Activated T-cell treated with anti-CD3 and anti-CD28 coated beads, Interleukin-2, amount 50 U/mL, for 24 hours (primary cell): ENCODE measurements around the gene PDE9A.

Source experiments
- DNase-seq: peaks from one replicate; pipeline ENCODE4 v3.0.0-alpha.2; 2020
- H3K27ac Mint-ChIP-seq: 2 replicates; pipeline ENCODE4 v1.8.0; 2020; ENCODE audit warnings: mild to moderate bottlenecking, mixed read lengths
- H3K27me3 Mint-ChIP-seq: 2 replicates; pipeline ENCODE4 v1.8.0; 2020; ENCODE audit warnings: mixed read lengths
- H3K36me3 Mint-ChIP-seq: 2 replicates; pipeline ENCODE4 v1.8.0; 2020; ENCODE audit warnings: low read depth, mixed read lengths
- H3K4me1 Mint-ChIP-seq: 2 replicates; pipeline ENCODE4 v1.8.0; 2020; ENCODE audit warnings: low read depth, mixed read lengths
- H3K4me3 Mint-ChIP-seq: 2 replicates; pipeline ENCODE4 v1.8.0; 2020; ENCODE audit warnings: mild to moderate bottlenecking, moderate library complexity, mixed read lengths
- H3K9me3 Mint-ChIP-seq: 2 replicates; pipeline ENCODE4 v1.8.0; 2020; ENCODE audit warnings: mixed read lengths

The PDE9A gene

GRCh38 chr21:42665026-42665425, 11.6 kb downstream of the PDE9A start:
- Mint-ChIP-seq H3K9me3 (no peaks in the 10 kb centered on the region), H3K27me3 (no peaks in the 10 kb centered on the region), H3K4me3 (no peak overlapping the region), H3K36me3 (no peaks in the 10 kb centered on the region), H3K27ac (no peak overlapping the region), H3K4me1 (no peaks in the 10 kb centered on the region)
- no peak for DNase-seq

- Mint-ChIP-seq H3K9me3 (no peaks in the 10 kb centered on the region), H3K27me3 (no peaks in the 10 kb centered on the region), H3K4me1 (no peaks in the 10 kb centered on the region), H3K36me3 (no peaks in the 10 kb centered on the region), H3K4me3 (no peak overlapping the region), H3K27ac (peak overlapping the region; percentile 45)
- DNase-seq, result no peak
These were observed 12.1 kb downstream of the PDE9A start for GRCh38 chr21:42665484-42665883.

DNA sequence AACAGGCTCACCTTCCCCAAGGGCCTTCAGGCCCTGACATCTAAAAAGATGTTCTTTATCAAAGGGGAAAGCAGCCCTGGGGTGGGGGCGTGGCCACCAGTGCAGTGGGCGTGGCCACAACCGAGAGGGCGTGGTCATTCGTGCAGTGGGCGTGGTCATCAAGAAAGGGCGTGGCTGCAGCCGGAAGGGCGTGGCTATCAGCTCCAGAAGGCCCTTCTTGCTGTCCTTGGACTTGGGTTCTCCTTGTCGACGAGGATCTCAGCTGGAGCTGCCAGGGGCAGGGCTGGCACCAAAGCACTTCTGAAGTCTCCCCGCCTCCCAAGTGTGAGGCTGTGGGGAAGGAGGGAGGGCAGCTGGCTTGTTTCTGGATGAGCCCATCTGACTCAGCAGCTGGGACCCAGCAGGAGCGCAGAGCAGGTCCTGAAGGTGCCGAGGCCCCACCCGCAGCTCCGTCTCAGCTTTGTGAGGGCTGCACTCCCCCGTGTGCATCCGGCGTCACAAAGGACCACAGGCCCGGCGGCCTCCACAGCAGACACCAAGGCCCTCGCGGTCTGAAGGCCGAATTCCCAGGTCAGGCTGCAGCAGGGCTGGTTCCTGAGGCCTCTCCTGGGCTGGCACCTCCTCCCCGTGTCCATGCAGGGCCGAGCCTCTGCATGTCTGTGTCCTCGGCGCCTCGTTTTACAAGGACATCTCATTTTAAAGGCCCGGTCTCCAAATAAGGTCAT, 12.8 kb downstream of the PDE9A start:
- Mint-ChIP-seq H3K36me3 (no peaks in the 10 kb centered on the region), H3K4me3 (no peak overlapping the region), H3K27ac (no peak overlapping the region), H3K4me1 (no peaks in the 10 kb centered on the region), H3K27me3 (no peaks in the 10 kb centered on the region), H3K9me3 (no peaks in the 10 kb centered on the region)
- DNase-seq, result peak; percentile 74

DNA sequence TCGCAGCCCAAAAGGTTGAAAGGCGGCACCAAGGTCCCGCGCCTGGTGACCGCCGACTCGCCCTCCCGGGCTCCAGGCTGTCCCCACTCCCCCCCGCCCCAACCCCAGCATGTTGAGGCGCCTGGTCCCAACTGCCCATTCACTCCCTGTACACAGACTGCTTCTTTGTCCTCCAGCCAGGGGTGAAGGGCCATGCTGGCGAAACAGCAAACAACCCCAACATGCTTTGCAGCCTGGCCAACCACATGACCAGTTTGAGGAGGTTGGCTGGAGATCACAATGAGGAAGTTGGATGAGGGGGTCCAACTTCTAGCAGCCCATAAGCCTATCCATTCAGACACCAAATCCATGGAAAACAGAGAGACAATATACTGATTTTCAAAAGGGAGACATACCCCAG, 13.5 kb downstream of the PDE9A start:
- H3K27me3 Mint-ChIP-seq, result no peaks in the 10 kb centered on the region
- H3K4me3 Mint-ChIP-seq, result no peak overlapping the region
- H3K4me1 Mint-ChIP-seq, result no peaks in the 10 kb centered on the region
- DNase-seq, result no peak
- no peak overlapping the region for H3K27ac Mint-ChIP-seq
- H3K9me3 Mint-ChIP-seq, result no peaks in the 10 kb centered on the region
- H3K36me3 Mint-ChIP-seq, result no peaks in the 10 kb centered on the region

DNA sequence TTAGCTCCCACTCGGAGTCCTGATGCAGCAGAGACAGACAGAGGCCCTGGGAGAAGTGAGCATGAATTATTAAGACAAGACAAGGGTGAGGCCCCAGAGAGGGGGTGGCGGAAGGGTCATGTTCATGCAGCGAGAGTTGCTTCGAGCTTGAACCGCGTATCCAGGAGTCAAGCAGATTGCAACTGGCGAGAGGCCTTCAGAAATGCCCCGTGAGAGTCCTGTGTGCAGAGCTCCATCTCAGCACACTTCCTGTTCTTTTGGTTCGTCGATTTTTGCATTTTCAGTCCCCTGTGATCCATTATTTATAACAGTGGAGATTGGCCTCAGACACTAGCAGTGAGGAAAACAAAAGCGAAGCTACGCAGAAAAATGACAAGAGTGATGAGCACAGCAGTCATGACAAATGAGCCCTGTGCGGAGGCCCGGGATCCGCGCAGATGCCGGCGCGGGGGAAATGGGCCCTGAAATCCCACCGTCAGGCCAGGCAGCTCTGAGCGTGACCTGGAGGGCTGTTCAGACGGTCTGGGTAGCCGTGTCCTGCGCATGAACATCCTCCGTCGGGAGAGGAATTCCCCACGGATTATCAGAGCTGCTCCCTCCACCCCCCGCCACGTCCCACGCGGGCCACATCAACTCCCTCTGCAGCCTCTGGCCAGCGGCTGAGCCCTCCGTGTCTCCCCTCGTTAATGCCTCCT, 15.0 kb downstream of the PDE9A start:
- Mint-ChIP-seq H3K36me3 (no peaks in the 10 kb centered on the region), H3K4me3 (no peak overlapping the region), H3K27me3 (no peaks in the 10 kb centered on the region), H3K4me1 (no peaks in the 10 kb centered on the region), H3K27ac (no peak overlapping the region), H3K9me3 (no peaks in the 10 kb centered on the region)
- DNase-seq, result no peak

DNA sequence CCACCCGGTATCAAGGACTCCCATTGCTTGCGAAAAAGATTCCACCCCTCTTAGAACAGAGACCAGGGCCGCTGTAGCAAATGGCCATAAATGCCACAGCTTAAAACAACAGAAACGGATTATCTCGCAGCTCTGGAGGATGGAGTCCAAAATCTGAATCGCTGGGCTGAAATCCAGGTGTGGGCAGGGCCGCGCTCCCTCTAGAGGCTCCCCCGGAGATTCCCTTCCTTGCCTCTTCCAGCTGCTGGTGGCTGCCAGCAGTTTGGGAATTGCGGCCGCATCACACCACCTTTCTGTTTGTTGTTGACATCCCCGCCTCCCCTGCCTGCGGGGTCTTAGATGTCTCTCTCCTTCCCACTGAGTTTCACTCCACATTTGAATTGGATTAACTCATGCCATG, 15.6 kb downstream of the PDE9A start:
- Mint-ChIP-seq H3K36me3 (no peaks in the 10 kb centered on the region), H3K27ac (no peak overlapping the region), H3K4me1 (no peaks in the 10 kb centered on the region), H3K4me3 (no peak overlapping the region), H3K9me3 (no peaks in the 10 kb centered on the region), H3K27me3 (no peaks in the 10 kb centered on the region)
- DNase-seq, result no peak

- no peaks in the 10 kb centered on the region for H3K36me3 Mint-ChIP-seq
- H3K27ac Mint-ChIP-seq, result no peak overlapping the region
- H3K4me3 Mint-ChIP-seq, result no peak overlapping the region
- H3K27me3 Mint-ChIP-seq, result no peaks in the 10 kb centered on the region
- H3K4me1 Mint-ChIP-seq, result no peaks in the 10 kb centered on the region
- DNase-seq, result no peak
- no peaks in the 10 kb centered on the region for H3K9me3 Mint-ChIP-seq
These were observed 16.8 kb downstream of the PDE9A start for GRCh38 chr21:42670058-42670880.

DNA sequence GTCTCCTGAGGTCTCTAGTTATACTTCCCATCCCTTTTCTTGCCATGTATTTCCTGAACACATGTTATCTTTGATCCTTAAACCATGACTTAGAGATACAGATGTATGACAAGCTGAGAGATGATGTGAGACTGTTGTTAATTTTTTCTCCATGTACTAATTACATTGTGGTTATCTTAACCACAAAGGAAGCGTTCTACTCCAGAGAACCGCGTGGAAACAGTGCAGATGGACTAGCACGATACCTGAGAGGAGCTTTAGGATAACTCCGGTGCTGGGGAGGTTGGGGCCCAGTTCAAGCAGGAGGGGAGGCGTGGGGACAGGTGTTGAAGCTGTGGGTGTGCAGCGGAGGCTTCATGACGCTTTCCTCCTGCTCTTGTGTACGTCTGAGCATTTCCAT, 17.5 kb downstream of the PDE9A start:
- no peaks in the 10 kb centered on the region for H3K4me1 Mint-ChIP-seq
- H3K27ac Mint-ChIP-seq, result no peak overlapping the region
- no peak for DNase-seq

DNA sequence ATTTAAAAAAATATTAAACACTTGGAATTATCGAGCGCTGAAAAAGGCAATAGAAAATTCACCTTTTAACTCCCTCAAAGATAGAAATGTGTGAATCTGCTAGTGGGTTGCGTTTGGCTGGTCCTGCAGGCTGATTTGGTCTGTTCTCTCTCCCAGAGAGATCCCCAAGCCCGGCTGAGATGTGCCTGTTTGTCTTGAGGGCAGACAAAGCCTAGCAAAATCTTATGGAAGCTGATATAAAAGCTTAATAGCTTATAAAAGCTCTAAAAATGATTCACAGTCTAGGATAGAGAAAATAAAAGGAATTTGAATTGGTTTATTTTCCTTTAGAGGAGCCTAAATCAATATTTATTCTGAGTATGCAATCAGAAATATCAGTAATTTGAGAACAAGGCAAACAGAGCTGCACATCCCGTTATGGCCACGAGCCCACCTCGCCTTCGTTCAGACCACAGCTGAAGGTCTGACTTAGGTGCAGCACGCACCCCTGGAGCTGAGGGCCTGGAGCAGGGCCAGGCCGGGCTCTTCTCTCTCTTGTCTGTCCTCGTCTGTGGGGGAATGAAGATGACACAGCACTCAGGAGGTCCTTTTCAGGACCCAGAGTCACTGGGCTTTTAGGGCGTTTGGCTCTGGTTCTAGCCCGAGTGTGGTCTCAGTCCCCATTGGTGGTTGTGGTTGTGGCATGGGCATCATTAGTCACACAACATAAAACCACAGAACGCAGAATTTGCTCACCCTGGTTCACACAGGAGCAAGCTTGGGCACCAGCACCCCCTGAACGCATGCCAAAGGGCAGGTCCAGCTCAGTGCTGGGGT, 18.6 kb downstream of the PDE9A start:
- Mint-ChIP-seq H3K27me3 (no peaks in the 10 kb centered on the region), H3K27ac (no peak overlapping the region), H3K36me3 (no peaks in the 10 kb centered on the region), H3K9me3 (no peaks in the 10 kb centered on the region), H3K4me1 (no peaks in the 10 kb centered on the region), H3K4me3 (no peak overlapping the region)
- DNase-seq, result no peak

More for the DNA sequence above, 17.5 kb downstream of the PDE9A start:
- Mint-ChIP-seq H3K27me3 (no peaks in the 10 kb centered on the region), H3K9me3 (no peaks in the 10 kb centered on the region), H3K36me3 (no peaks in the 10 kb centered on the region), H3K4me3 (no peak overlapping the region)

- Mint-ChIP-seq H3K9me3 (no peaks in the 10 kb centered on the region), H3K4me3 (no peak overlapping the region), H3K4me1 (peaks cover 3% of the 10 kb centered on the region), H3K36me3 (no peaks in the 10 kb centered on the region), H3K27ac (no peak overlapping the region), H3K27me3 (no peaks in the 10 kb centered on the region)
- DNase-seq, result no peak
These were observed 19.5 kb downstream of the PDE9A start for GRCh38 chr21:42672699-42673458.

DNA sequence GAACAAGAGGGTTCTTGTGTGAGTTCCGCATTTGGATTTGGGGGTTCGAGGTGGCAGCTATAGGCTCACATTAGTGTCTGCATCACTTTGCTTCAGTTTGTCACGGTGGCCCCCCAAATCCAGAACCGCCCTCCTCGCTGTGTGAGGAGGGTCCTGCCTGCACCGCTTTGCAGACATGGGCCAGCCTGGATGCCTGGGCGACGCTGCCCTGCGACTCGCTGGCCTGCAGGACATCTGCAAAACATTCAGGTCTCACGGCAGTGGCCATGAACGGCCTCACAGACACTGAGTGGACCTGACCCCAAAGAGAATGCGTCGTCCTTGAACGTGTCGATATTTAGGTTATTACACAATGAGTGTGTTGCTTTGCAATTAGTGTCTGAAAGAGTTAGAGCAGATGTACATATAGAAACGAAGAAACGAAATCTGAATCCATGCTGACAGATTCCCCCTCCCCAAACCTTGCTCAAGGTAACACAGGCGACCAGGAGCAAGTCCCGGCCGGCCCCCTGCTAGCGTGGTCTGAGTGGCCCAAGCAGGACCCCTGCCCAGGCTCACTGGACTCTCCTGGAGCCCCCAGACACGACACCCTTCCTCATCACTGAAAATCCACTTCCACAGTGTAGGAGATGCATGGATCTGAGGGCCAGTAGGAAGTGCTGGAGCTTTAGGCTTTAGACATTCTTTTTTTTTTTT, 20.4 kb downstream of the PDE9A start:
- H3K27me3 Mint-ChIP-seq, result no peaks in the 10 kb centered on the region
- H3K27ac Mint-ChIP-seq, result no peak overlapping the region
- H3K9me3 Mint-ChIP-seq, result no peaks in the 10 kb centered on the region
- H3K4me1 Mint-ChIP-seq, result peaks cover 12% of the 10 kb centered on the region
- H3K4me3 Mint-ChIP-seq, result no peak overlapping the region
- DNase-seq, result no peak
- no peaks in the 10 kb centered on the region for H3K36me3 Mint-ChIP-seq

- Mint-ChIP-seq H3K36me3 (no peaks in the 10 kb centered on the region), H3K4me1 (peaks cover 13% of the 10 kb centered on the region), H3K27ac (no peak overlapping the region)
These were observed 21.0 kb downstream of the PDE9A start for GRCh38 chr21:42674351-42674940.

GRCh38 chr21:42675403-42675802, 22.0 kb downstream of the PDE9A start:
- peaks cover 15% of the 10 kb centered on the region for H3K4me1 Mint-ChIP-seq

More at GRCh38 chr21:42674351-42674940, 21.0 kb downstream of the PDE9A start:
- H3K4me3 Mint-ChIP-seq, result no peak overlapping the region
- H3K27me3 Mint-ChIP-seq, result no peaks in the 10 kb centered on the region
- H3K9me3 Mint-ChIP-seq, result no peaks in the 10 kb centered on the region
- no peak for DNase-seq

More at GRCh38 chr21:42675403-42675802, 22.0 kb downstream of the PDE9A start:
- H3K27me3 Mint-ChIP-seq, result no peaks in the 10 kb centered on the region
- H3K4me3 Mint-ChIP-seq, result no peak overlapping the region
- H3K27ac Mint-ChIP-seq, result no peak overlapping the region
- H3K36me3 Mint-ChIP-seq, result no peaks in the 10 kb centered on the region
- no peaks in the 10 kb centered on the region for H3K9me3 Mint-ChIP-seq
- no peak for DNase-seq
